Measurements from ENCODE around the gene TRAF3.

DNA sequence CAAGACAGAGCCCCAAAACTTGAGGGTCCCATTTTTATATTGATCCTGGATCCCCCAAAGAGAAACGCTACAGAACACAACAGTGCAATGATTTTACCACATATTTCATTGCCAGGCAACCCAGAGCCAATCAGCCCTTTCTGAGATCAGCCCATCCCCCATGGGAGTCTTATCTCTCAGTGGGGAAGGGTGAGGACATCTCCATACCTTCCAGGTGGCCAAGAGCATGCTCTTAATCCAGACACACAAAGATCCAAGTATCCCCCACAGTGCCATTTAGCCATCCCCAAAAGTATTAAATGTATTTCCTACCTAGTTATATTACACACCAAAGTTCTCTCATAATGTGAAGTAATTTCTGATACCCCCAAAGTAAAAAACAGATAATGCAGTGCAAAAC is 82.7 kb downstream of the TRAF3 start:
- TF ChIP-seq, protein P1, sequence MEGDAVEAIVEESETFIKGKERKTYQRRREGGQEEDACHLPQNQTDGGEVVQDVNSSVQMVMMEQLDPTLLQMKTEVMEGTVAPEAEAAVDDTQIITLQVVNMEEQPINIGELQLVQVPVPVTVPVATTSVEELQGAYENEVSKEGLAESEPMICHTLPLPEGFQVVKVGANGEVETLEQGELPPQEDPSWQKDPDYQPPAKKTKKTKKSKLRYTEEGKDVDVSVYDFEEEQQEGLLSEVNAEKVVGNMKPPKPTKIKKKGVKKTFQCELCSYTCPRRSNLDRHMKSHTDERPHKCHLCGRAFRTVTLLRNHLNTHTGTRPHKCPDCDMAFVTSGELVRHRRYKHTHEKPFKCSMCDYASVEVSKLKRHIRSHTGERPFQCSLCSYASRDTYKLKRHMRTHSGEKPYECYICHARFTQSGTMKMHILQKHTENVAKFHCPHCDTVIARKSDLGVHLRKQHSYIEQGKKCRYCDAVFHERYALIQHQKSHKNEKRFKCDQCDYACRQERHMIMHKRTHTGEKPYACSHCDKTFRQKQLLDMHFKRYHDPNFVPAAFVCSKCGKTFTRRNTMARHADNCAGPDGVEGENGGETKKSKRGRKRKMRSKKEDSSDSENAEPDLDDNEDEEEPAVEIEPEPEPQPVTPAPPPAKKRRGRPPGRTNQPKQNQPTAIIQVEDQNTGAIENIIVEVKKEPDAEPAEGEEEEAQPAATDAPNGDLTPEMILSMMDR (IDR thresholded peaks at IDR 0.05), result no peak
- TF ChIP-seq POLR2AphosphoS5 (IDR thresholded peaks at IDR 0.05; ENCODE audit: insufficient read depth in 1 of 2, low read depth in 1 of 2) (no peak), POLR2A (IDR thresholded peaks at IDR 0.05) (no peak)
